Measurements from ENCODE around the gene MAN1A1. TPM values are rescaled to one million over a fixed set of nuclear protein-coding genes. Genes with fewer than 3 reads are reported as not detected.

MAN1A1 gene
- polyA plus RNA-seq, 3 donors: 74.2 to 85.6 (median 82.0) TPM

DNA sequence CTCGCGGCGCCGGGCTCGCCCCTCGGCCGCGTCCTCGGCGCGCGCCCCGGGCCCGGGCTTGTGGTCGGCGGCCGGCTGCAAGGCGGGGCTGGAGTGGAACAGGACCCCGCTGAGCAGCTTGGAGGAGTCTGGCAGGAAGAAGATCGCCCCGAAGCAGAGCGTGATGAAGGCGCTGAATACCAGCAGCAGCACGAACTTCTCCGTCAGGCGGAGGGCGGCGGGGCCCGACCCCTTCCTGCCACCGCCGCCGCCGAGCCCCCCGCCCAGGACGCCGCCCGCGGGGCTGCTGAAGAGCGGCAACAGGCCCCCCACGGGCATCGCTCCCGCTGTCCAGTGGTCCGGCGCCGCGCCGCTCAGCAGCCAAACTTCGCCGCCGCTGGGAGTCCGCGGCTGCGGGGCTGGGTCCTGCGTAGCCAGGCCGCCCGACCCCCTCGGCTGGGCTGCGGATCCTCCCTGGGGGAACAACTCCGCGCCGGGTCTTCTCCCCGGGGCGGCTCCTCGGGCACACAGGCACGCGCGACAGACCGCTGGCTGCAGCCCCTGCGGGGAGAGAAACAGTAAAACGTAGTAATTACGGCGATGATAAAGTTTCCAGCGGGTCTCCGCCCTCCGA lies 707 bp downstream of the MAN1A1 start:
- no peak for DNase-seq

GRCh38 chr6:119348096-119348747 lies 1.3 kb downstream of the MAN1A1 start:
- DNase-seq: no peak

GRCh38 chr6:119347466-119348095 lies 2.0 kb downstream of the MAN1A1 start:
- DNase-seq: no peak

DNA sequence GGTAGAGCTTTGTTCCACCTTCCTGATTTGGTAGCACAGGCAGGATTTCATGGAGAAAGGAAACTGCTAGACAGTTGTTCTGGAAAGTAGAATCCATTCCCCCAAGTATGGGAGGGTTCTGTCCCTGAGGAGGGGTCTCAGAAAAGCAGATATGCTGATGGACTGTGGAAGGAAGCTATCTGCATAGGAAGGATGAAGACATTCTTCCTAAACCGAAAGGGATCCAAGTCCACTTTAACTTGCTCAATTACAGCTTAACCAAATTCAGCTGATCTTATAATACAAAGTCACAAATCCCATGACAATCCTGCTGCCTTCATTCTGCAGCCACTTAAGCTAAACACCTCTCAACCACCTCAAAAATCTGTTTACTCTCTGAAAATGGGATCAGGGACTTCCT lies 2.6 kb downstream of the MAN1A1 start:
- no peak for DNase-seq

GRCh38 chr6:119346450-119346849 lies 3.1 kb downstream of the MAN1A1 start:
- no peak for DNase-seq

GRCh38 chr6:119345114-119345513 lies 4.4 kb downstream of the MAN1A1 start:
- DNase-seq: no peak

DNA sequence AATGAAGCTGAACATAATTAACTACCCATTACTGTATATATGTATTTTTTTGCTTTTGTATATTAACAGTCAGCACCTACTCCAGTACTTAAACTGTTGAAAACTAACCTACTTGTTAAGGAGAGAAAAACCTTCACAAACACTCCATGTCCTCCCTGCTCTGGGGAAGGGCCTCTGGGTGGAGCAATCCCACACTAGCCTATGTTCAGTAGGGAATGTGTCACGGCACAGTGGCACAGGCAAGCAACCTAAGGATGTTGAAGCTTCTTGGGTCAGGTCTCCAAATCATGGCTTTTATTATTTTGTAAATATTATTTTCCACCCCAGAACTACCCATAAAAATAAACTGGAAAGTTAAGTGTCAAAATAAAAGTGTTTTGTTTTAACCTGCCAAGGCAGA lies 5.3 kb downstream of the MAN1A1 start:
- DNase-seq: no peak

- DNase-seq: no peak
Observed at GRCh38 chr6:119343573-119344146, 5.9 kb downstream of the MAN1A1 start.

GRCh38 chr6:119343167-119343566 lies 6.4 kb downstream of the MAN1A1 start:
- DNase-seq: no peak

DNA sequence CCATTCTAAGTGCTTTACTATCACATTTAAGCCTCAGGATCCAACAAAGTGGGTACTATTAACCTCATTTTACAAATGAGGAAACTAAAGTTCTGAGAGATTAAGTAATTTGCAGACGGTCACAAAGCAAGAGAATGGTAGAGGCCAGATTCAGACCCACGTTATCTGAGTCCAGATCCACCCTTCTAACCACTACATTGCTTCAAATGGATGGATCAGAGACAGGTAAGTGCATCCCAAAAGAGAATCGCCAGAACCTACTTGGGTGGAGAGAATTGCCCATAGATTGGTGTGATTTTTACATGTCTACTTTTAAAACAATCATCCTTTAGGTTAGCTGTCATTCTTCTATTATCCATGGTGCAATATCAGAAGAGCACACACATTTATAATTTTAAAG lies 7.1 kb downstream of the MAN1A1 start:
- no peak for DNase-seq

- no peak for DNase-seq
Observed at GRCh38 chr6:119340796-119341487, 8.6 kb downstream of the MAN1A1 start.

DNA sequence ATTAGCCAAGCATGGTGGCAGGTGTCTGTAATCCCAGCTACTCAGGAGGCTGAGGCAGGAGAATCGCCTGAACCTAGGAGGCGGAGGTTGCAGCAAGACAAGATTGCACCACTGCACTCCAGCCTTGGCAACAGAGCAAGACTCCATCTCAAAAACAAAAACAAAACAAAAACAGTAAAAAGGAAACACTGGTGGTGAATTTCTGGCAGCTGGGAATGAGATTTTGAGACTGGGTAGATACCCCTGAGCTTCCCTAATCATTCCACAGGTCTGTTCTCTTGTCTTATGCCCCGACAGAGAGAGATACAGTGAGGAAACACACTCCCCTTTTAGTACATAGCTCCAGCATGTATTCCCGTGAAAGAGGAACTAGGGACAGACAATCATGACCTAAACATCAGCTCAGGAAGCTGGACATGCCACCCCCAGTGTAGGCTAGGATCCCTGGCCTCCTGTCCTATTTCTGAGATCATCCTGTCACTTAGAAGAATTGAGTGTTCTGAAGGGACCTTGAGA lies 9.6 kb downstream of the MAN1A1 start:
- no peak for DNase-seq

GRCh38 chr6:119337762-119338161 lies 11.8 kb downstream of the MAN1A1 start:
- no peak for DNase-seq

GRCh38 chr6:119337252-119337651 lies 12.3 kb downstream of the MAN1A1 start:
- no peak for DNase-seq

- no peak for DNase-seq
Observed at GRCh38 chr6:119334535-119335264, 14.9 kb downstream of the MAN1A1 start.

DNA sequence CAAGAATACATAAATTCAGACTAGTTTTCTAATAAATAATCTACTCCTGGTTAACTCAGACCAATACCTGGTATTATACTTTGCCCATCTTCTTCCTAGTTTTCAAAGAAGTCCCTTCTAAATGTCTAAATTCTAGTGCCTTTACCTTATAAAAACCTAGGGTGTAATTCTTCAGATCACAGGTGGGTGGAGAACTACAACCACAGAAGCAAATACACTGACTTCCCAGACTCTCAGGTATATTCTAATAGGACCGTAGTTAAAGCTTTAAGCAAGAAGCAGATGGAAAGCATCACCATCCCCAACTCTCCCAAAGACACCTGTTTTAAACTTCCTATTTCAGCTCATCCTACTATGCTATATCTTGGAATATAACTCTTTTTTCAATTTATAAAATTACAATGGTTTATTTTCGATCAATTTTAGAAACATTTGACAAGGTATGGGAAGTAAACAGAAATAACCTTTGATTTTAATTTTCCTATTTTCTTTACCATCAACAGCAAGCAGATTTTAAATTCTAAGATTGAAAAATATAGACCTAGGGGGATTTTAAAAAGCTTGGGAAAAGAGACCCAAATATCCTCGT lies 15.8 kb downstream of the MAN1A1 start:
- no peak for DNase-seq

GRCh38 chr6:119333063-119333609 lies 16.4 kb downstream of the MAN1A1 start:
- DNase-seq: no peak

DNA sequence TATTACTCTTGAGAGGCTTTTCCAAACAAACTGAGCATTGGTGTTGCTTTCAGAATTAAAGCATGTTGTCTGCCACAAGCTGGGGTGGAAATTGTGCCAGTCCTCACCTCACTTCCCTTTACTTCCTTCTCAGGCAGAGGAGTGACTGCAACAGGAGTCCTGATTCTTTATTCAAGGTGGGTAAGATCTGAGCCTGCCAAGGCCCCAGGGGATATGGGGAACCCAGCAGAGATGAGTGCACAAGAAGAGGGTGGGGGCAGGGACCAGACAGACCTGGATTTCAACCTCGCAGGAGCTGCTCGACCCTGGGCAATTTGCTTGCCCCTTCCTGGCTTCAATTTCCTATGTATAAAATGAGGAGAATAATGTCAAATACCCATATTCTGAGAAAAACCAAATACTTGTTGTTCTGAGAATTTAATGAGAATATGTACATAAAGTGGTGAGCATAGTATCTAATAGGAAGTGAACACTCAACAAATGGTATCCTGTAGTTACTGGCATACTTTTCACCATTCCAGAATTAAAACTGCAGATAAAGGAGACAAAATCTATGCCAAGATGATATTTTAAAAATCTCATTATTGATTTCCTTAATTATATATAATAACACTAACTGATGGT lies 17.8 kb downstream of the MAN1A1 start:
- DNase-seq: no peak

DNA sequence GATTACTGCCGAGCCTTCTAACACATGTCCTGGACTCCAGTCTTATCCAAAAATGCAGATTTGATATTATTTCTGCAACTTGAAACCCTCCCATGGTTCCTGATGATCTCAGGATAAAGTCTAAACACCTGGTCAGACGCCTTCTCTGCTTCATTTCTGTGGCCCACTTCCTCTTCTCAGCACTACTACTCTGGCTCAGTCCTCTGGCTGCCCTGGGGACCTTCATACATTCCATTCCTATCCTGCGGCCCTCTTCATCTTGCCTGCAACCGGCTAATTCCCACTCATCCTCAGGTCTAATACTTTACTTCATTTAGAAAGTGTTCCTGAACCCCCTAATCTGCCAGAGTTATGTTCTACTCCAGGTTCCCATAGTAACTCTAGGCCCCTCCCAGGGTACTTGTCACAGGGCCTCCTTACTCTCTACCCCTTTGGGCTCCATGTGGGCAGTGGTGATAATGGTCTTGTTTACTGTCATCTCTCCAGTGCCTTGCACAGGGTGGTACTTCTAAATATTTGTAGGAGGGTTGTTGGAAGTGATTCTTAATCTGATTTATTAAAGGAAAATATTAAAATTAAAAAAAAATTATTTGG lies 18.9 kb downstream of the MAN1A1 start:
- no peak for DNase-seq

DNA sequence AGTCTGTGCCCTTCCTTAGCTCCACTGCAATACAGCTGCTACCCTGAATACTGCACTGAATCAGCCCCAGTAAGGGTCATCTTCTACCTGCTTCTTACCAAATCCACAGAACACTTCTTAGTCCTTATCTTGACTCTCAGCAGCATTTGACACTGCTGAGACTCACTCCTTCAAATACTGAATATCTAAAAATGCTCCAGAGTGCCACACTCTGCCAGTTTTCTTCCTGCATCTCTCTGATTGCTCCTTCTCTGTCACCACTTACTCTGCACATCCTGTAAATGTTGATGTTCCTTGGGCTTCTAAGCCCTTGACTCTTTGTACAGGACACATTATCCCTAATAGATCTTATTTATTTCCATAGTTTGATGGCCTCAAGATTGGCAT lies 19.8 kb downstream of the MAN1A1 start:
- no peak for DNase-seq

Measured in renal pelvis (tissue), 4 donors.